D341Med (cell line): ENCODE results near the gene TMEM209.
"Not testable (repeated sequence)": the region's sequence is repeated elsewhere in the genome, so short reads cannot be mapped to it uniquely, and the experiment has no call there.

Experiments
- DNase-seq: peaks from one replicate; pipeline ENCODE4 v3.0.0; 2012; ENCODE audit warnings: low spot score

TMEM209 gene

GRCh38 chr7:130162196-130162595 is 43.0 kb downstream of the TMEM209 start:
- DNase-seq = no peak

DNA sequence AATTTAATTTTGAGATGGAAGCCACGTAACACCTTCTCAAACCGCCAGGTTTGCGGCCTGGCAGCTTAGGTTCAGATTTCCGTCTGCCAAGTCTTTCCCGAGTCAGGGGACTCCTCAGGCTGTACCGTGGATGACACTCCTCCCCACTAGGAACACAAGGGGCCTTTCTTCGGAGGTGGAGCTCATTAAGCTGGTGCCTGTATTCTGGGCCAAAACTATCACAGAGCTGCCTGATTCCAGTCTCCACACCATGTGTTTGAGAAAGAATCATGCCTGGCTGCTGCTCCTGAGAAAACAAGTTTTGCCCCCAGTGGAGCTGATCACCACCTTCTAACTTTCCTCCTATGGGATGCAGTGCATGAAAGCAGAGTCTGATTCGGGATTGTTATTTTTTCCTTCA is 44.8 kb downstream of the TMEM209 start:
- DNase-seq = no peak

- no peak for DNase-seq
These were observed 45.2 kb downstream of the TMEM209 start for GRCh38 chr7:130160023-130160422.

DNA sequence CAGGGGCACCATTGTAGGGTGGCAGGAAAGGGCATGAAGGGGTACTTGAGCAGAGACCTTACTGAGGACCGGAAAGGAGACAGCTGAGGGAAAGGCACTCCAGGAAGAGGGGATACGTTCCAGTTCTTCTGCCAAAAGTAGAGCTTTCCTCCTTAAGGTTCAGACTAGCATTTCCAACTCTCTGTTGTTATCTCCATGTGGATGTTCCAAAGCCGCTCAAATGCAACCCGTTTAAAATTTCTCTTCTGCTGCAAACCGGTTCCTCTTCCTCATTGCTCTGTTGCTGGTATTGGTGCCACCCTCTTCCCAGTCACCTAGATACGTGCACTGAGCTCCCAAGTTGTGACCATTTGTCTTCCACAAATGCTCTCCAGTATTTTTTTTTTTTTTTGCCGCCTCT is 47.5 kb downstream of the TMEM209 start:
- no peak for DNase-seq

- no peak for DNase-seq
These were observed 49.1 kb downstream of the TMEM209 start for GRCh38 chr7:130156140-130156539.

DNA sequence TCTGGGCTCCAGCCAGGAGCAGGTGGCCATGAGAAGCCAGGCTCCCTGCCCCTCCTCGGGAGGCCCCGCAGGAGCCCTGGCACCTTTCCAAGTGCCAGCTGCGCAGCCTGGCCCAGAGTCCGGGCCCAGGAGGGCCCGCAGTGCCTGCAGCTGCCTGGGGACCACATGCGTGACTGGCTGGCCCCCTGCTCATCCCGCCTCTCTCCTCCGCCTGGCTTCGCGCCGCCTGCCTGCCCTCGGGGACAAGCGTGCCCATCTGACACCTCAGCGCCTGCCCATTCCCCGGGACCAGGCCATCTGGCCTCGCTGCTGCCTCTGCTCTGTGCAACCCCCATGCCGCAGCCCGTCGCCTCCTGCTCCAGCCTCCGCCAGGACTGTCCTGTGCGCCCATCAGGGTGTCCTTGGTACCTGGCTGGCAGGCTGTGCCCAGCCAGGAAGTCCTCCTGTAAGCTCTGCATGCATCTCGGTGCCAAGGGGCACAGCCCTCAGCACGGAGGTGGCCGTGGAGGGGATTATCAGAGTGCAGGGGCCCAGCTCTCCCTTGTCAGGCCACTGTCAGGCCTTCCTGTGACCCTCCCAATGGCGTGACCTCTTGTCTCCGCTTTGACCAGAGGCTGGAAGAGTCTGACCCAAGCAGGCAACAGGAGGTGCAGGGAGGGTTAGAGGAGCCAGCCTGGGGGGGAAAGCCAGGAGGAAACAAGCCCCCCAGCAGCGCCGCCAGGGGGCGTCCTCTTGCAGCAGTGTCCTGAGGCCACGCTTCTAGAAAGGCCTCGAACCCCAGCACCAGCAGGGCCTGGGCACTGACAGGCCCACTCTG is 50.5 kb downstream of the TMEM209 start:
- DNase-seq = peak; percentile 90

DNA sequence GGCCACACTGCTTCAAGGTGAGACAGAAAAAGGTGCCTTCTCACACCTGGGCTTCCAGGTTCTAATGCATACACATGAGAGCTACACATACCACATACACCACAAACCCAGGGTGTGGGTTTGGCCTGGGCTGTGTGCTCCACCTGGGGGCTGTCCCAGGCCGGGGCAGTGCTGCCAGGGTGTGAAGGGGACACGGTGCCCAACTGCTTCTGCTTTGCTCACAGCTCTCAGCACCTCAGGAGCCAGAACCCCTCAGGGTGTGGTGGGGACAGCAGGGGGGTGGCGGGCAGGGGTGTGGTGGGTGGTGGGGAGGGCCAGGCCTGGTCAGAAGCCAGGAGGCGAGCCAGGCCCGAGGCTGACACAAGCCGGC is 51.1 kb downstream of the TMEM209 start:
- peak; percentile 64 for DNase-seq

DNA sequence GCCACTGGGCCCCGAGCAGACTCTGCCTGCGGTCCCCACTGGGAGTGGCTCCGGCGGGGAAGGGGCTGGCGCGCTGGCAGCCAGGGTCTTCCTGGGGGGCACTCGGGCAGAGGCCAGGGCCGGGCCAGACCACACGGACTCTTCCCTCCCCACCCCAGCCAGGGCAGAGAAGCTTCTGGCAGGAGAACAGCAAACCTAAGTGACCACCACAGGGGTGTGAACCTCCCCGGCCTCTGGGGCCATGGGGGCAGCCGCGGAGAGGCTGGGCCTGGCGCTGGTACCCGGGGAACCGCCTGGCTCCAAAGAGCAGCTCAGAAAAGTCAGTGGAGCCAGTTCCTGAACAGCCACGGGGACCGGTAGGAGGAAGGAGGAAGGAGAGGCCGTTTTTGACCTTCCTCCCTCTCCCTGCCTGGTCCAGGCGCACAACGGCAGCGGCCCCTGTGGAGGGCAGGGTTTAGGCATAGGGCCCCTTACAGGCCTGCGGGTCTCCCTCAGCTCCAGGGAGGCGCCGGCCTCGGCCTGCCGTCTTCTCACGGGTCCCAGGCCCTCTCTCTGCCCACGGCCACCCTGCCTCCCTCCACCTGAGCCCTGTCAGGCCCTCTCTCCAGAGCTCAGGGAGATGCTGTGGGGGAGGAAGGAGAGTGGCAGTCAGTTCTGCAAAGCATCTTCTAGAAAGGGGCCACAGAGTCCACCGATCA is 51.8 kb downstream of the TMEM209 start:
- DNase-seq = no peak

GRCh38 chr7:130152493-130153210 is 52.6 kb downstream of the TMEM209 start:
- DNase-seq = no peak

DNA sequence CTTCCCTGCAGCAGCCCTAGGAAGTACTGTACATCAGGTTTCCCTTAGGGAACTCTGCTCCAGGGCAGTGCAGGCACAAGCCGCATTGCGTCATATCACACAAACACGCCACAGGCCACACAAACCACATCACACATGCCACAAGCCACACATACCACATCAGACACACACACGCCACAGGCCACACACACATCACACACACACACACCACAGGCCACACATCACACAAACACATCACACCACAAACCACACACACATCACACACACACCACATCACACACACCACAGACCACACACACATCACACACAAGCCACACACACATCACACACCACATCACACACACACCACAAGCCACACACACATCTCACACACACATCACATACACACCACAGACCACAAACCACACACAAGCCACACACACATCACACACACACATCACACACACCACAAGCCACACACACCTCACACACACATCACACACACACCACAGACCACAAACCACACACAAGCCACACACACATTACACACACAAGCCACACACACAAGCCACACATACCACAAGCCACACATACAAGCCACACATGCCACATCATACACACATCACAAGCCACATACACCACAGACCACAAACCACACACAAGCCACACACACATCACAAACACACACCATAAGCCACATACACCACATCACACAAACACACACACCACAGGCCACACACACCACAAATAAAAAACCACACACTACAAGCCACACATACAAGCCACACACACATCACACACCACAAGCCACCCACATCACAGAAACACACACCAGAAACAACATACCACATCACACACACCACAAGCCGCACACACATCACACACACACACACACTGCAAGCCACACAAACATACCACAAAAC is 53.4 kb downstream of the TMEM209 start:
- no peak for DNase-seq

DNA sequence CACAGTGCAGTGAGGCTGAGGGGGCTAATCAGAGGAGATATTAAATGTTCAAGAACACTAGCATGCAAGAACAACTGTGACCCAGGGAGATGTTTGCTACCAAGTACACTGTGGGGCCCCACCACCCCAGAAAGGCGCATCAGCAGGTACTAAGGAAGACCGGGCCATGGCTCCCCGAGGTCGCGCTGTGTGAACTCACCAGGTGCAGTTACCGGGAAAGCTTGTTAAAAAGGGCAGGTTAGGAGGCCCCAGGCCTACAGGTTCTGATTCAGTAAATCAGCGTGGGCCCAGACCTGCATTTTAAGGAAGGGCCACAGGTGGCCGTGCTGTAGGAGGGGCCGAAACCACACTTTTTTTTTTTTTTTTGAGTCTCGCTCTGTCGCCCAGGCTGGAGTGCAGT is 54.6 kb downstream of the TMEM209 start:
- no peak for DNase-seq

GRCh38 chr7:130149281-130150139 is 55.7 kb downstream of the TMEM209 start:
- no peak for DNase-seq

DNA sequence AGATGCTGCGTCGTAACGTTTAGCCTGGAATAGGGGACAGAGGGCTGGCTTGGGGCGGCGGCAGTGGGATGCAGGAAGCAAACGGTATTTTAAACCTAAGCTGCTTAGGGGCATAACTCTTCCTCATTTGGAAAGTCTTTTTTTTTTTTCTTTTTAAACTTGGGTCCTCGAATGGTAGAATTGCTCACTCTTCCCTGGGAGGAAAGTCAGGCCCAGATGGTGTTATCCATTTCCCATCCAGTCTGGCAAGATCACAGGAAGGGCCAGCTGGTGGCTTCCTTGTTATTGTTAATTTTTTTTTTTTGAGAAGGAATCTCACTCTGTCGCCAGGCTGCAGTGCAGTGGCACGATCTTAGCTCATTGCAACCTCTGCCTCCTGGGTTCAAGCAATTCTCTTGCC is 56.6 kb downstream of the TMEM209 start:
- DNase-seq = no peak

DNA sequence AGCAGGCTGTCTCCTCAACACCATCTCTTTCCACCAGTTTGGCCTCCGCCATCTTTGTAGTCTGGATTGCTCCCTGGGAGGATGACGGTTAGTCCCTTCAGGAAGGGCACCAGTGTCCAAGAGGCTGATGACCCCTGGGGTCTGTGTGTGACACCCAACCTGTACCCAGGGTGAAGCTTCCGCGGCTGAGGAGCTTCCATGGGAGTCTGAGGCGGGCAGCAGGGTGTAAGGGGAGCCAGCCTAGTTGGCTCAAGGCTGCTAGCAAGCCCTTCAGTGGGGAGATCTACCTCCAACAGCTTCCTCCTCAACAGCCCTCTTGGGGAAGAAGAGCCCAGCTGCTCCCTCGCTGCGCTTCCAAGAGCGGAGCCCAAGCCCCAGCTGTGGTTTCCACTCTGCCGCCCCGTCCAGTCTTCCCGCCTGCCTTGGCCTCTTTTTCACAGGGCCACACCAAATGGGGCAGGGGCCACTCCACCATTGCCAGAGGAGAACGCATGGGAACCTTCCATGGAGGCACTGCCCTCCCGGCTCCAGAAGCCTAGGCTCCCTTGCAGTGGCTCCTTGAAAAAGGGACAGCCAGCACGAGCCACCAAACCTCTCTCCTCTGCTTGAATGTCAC is 57.4 kb downstream of the TMEM209 start:
- DNase-seq = no peak

GRCh38 chr7:130146693-130147405 is 58.4 kb downstream of the TMEM209 start:
- DNase-seq = no peak

- not testable (repeated sequence) for DNase-seq
These were observed 59.1 kb downstream of the TMEM209 start for GRCh38 chr7:130146142-130146541.

DNA sequence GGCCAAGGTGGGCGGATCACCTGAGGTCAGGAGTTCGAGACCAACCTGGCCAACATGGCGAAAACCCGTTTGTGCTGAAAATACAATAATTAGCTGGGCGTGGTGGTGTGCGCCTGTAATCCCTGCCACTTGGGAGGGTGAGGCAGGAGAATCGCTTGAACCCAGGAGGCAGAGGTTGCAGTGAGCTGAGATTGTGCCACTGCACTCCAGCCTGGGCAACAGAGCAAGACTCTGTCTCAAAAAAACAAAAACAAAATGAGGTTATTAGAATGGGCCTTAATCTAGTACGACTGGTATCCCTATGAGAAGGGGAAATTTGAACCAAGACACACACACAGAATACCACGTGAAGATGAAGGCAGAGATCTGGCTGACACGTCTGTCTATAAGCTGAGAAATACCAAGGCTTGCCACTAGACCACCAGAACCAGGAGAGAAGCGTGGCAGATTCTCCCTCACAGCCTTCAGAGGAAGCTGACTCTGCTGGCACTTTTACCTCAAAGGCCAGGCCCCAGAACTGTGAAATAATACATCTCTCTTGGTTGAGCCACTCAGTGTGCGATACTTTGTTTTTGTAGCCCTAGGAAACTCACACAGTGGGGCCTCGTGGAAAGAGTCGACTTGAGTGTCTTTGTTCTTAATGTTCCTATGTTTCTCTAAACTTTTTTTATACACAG is 59.6 kb downstream of the TMEM209 start:
- DNase-seq = no peak

- no peak for DNase-seq
These were observed 60.7 kb downstream of the TMEM209 start for GRCh38 chr7:130144312-130145171.
